OCI-LY1 (cell line): ENCODE measurements around the gene EMILIN1.

ENCODE experiments used
- EZH2 ChIP-seq: fragments of 200-600 bp; sonication (generic), shearing (Covaris generic); IDR thresholded peaks from 2 replicates; pipeline ENCODE4 v1.8.0; 2017; ENCODE audit warnings: borderline replicate concordance, mixed run types, mild to moderate bottlenecking, antibody characterized with exemption, low read length, moderate library complexity, mixed read lengths
- TF ChIP-seq, protein P1 (sequence below): fragments of 200-600 bp; sonication (generic), shearing (Covaris generic); IDR thresholded peaks from 2 replicates; pipeline ENCODE4 v1.5.1; 2017; ENCODE audit warnings: mild to moderate bottlenecking, antibody characterized with exemption, low read length, moderate library complexity, mixed read lengths

DNA sequence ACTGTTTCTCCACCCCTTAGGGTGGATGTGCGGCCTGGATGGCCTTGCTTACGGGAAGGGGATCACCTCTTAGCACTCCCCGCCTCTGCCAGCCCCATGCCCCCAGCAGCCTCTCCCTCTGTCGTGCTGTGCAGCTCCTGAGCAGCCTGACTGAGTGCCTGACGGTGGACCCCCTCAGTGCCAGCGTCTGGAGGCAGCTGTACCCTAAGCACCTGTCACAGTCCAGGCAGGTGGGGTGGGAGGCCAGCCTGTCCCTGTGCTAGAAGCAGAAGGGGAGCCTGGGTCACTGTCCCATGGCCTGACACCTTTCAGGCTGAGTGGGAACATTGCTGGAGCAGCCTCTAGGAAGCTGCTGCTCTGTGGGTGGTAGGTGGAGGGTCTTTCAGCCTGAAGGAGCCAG is 40.4 kb upstream of the EMILIN1 start:
- TF ChIP-seq EZH2, result no peak
- TF ChIP-seq, protein P1, sequence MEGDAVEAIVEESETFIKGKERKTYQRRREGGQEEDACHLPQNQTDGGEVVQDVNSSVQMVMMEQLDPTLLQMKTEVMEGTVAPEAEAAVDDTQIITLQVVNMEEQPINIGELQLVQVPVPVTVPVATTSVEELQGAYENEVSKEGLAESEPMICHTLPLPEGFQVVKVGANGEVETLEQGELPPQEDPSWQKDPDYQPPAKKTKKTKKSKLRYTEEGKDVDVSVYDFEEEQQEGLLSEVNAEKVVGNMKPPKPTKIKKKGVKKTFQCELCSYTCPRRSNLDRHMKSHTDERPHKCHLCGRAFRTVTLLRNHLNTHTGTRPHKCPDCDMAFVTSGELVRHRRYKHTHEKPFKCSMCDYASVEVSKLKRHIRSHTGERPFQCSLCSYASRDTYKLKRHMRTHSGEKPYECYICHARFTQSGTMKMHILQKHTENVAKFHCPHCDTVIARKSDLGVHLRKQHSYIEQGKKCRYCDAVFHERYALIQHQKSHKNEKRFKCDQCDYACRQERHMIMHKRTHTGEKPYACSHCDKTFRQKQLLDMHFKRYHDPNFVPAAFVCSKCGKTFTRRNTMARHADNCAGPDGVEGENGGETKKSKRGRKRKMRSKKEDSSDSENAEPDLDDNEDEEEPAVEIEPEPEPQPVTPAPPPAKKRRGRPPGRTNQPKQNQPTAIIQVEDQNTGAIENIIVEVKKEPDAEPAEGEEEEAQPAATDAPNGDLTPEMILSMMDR, result no peak
